ENCODE data around the gene ITGB4.

ITGB4 gene

DNA sequence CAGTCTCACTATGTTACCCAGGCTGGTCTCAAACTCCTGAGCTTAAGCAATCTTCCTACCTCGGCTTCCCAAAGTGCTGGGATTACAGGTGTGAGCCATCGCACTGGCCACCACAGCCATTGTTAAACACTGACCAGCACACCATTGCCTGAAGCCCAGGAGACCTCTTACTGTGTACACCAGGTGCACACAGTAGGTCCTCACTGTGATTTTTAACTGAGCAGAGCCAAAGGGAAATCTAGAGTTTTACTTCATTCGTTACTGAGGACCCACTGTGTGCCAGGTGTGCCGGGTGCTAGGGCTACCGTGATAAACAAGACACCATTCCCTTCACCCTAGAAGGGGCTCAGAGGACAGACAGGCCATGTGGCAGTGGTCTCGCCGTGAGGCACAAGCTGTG is 4.2 kb downstream of the ITGB4 start:
- TF ChIP-seq, protein P1, sequence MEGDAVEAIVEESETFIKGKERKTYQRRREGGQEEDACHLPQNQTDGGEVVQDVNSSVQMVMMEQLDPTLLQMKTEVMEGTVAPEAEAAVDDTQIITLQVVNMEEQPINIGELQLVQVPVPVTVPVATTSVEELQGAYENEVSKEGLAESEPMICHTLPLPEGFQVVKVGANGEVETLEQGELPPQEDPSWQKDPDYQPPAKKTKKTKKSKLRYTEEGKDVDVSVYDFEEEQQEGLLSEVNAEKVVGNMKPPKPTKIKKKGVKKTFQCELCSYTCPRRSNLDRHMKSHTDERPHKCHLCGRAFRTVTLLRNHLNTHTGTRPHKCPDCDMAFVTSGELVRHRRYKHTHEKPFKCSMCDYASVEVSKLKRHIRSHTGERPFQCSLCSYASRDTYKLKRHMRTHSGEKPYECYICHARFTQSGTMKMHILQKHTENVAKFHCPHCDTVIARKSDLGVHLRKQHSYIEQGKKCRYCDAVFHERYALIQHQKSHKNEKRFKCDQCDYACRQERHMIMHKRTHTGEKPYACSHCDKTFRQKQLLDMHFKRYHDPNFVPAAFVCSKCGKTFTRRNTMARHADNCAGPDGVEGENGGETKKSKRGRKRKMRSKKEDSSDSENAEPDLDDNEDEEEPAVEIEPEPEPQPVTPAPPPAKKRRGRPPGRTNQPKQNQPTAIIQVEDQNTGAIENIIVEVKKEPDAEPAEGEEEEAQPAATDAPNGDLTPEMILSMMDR (IDR thresholded peaks at IDR 0.05): no peak

DNA sequence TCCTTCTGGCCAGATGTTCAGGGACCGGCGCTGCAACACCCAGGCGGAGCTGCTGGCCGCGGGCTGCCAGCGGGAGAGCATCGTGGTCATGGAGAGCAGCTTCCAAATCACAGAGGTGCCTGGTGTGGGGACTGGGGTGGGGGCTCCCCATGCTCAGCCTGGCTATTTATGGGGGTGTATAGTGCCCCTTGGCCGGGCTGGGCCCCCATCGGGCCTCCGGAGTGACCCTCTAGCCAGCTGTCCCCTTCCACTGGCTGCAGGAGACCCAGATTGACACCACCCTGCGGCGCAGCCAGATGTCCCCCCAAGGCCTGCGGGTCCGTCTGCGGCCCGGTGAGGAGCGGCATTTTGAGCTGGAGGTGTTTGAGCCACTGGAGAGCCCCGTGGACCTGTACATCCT is 6.1 kb downstream of the ITGB4 start:
- TF ChIP-seq, protein P1 (IDR thresholded peaks at IDR 0.05): no peak

DNA sequence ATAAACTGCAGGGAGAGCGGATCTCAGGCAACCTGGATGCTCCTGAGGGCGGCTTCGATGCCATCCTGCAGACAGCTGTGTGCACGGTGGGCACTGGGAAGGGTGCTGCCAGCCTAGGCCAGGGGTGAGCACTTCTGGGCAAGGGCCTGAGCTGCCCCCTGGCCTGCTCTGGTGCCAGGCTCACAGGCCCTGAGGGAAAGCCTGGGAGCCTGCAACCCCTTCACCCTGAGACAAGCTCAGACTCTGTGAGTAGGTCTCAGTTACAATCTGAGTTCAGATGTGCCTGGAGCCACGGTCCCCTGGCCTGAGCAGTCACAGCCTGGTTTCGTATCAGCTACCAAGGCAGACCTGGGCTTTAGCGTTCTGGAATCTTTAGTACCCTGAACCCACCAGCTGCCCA is 8.1 kb downstream of the ITGB4 start:
- TF ChIP-seq, protein P1 (IDR thresholded peaks at IDR 0.05): no peak

DNA sequence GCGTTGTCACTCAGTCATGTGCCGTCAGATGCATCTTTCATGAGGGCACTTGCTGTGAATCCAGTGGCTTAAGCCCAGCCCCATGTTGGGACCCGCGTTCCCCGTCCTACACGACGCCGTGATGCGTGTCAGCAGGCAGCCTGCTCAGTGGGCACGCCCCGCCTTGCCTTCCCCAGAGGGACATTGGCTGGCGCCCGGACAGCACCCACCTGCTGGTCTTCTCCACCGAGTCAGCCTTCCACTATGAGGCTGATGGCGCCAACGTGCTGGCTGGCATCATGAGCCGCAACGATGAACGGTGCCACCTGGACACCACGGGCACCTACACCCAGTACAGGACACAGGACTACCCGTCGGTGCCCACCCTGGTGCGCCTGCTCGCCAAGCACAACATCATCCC is 8.8 kb downstream of the ITGB4 start:
- TF ChIP-seq, protein P1 (IDR thresholded peaks at IDR 0.05): no peak

DNA sequence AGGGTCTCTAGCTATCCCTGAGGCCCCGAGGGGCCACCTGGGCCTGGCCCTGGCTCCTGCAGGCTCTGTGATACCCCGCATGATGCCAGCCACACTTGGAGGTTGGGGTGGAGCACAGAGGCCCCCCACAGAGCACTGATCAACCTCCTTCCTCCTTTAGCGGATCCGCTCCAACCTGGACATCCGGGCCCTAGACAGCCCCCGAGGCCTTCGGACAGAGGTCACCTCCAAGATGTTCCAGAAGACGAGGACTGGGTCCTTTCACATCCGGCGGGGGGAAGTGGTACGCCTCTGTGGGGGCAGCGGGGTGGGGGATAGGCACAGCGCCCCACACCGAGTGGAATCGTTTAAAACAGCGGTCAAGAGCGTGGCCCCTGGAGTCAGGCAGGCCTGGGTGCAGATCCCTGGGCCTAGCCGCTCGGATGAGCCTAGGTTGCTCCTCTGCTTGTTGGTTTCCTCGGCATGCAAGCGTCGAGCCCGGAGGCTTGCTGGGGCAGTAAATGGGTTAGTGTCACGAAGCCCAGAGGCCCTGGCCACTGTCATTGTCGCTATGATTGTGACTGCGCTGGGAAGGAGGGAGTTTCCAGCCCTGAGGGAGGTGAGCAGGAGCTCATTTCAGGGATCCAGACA is 9.9 kb downstream of the ITGB4 start:
- TF ChIP-seq, protein P1 (IDR thresholded peaks at IDR 0.05): no peak

DNA sequence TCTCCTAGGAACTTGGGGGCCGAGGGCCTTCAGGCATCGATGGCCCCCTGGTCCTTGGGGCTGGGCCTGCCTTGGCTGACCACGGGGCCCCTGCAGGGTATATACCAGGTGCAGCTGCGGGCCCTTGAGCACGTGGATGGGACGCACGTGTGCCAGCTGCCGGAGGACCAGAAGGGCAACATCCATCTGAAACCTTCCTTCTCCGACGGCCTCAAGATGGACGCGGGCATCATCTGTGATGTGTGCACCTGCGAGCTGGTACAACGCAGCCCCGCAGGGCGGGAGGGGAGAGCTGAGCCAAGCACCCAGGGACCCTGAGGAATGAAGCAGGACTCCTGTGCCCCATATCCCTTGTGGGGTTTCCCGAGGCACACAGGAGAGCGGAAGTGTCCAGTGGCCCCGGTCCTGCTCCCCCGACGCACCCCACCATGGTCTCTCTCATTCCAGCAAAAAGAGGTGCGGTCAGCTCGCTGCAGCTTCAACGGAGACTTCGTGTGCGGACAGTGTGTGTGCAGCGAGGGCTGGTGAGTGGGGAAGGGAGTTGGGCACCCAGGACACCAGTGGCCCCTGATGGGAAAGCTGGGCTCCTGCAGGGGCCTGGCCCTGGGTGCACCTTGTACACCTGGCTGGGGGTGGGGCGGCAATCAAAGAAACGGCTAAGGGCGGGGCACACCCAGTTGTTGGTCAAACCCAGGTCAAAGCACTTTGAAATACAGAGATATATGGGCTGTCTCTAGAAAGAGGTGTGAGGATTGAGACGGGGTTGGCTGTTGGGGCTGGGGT is 10.6 kb downstream of the ITGB4 start:
- TF ChIP-seq, protein P1 (IDR thresholded peaks at IDR 0.05): no peak

DNA sequence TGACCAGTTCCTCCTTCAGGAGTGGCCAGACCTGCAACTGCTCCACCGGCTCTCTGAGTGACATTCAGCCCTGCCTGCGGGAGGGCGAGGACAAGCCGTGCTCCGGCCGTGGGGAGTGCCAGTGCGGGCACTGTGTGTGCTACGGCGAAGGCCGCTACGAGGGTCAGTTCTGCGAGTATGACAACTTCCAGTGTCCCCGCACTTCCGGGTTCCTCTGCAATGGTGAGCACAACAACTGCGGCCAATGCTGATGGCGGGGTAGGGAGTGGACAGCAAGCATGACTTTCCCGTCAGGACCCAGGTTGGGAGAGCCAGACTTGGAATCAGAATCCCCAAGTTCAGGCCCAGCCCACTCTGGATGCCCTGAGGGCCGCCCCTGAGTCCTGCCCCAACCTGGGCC is 12.2 kb downstream of the ITGB4 start:
- TF ChIP-seq, protein P1 (IDR thresholded peaks at IDR 0.05): no peak

All from LNCAP (cell line).